Measurements from ENCODE around the gene DIPK1B. TPM values are rescaled to one million over a fixed set of nuclear protein-coding genes. Genes with fewer than 3 reads are reported as not detected.

The DIPK1B gene
- total and polyA plus RNA-seq, 3 donors from 2014 or later = 23.3 to 36.2 (median 28.7) TPM

- TF ChIP-seq POLR2A (IDR thresholded peaks at IDR 0.05) (no peak), CTCF (IDR thresholded peaks at IDR 0.05) (no peak)
- H3K27ac ChIP-seq = no peak overlapping the region
- H3K4me1 ChIP-seq = no peaks in the 10 kb centered on the region
- WGBS, 2 donors = 87 to 95% methylated on average over 11 to 15 of the region's 15 CpGs
- H3K36me3 ChIP-seq (ENCODE audit: low read depth, missing control alignments) = no peaks in the 10 kb centered on the region
- H3K4me3 ChIP-seq = no peak overlapping the region
- H3K9me3 ChIP-seq = no peaks in the 10 kb centered on the region
- no peaks in the 10 kb centered on the region for H3K27me3 ChIP-seq
- no peak for DNase-seq
- intact Hi-C loops (cut with DNase I; ENCODE audit: low total_unique reads) = no loop called here
Measured at GRCh38 chr9:136678034-136678433, 34.3 kb upstream of the DIPK1B start.

GRCh38 chr9:136678624-136679023 lies 33.7 kb upstream of the DIPK1B start:
- Histone ChIP-seq H3K4me3 (no peak overlapping the region), H3K9me3 (no peaks in the 10 kb centered on the region), H3K27ac (no peak overlapping the region), H3K27me3 (no peaks in the 10 kb centered on the region), H3K4me1 (no peaks in the 10 kb centered on the region), H3K36me3 (ENCODE audit: low read depth, missing control alignments) (no peaks in the 10 kb centered on the region)
- no peak for TF ChIP-seq POLR2A (IDR thresholded peaks at IDR 0.05)
- WGBS, 2 donors = 88 to 89% methylated on average over 6 of the region's 6 CpGs
- intact Hi-C loops (cut with DNase I; ENCODE audit: low total_unique reads) = no loop called here
- DNase-seq = peak; percentile 68

GRCh38 chr9:136679431-136679941 lies 32.9 kb upstream of the DIPK1B start:
- intact Hi-C loops (cut with DNase I; ENCODE audit: low total_unique reads) = no loop called here
- H3K27me3 ChIP-seq = no peaks in the 10 kb centered on the region
- DNase-seq = peak; percentile 45
- H3K27ac ChIP-seq = no peak overlapping the region
- H3K4me1 ChIP-seq = no peaks in the 10 kb centered on the region
- WGBS, 2 donors = 63 to 80% methylated on average over 18 to 22 of the region's 22 CpGs
- no peaks in the 10 kb centered on the region for H3K36me3 ChIP-seq (ENCODE audit: low read depth, missing control alignments)
- no peaks in the 10 kb centered on the region for H3K9me3 ChIP-seq
- TF ChIP-seq CTCF (IDR thresholded peaks at IDR 0.05) = no peak
- no peak for TF ChIP-seq POLR2A (IDR thresholded peaks at IDR 0.05)
- H3K4me3 ChIP-seq = no peak overlapping the region

- Histone ChIP-seq H3K36me3 (ENCODE audit: low read depth, missing control alignments) (no peaks in the 10 kb centered on the region), H3K9me3 (no peaks in the 10 kb centered on the region), H3K27me3 (no peaks in the 10 kb centered on the region), H3K4me3 (no peak overlapping the region), H3K27ac (no peak overlapping the region), H3K4me1 (peaks cover 6% of the 10 kb centered on the region)
- WGBS, 2 donors = 94 to 98% methylated on average over 10 to 17 of the region's 17 CpGs
- TF ChIP-seq CTCF (IDR thresholded peaks at IDR 0.05) (no peak), POLR2A (IDR thresholded peaks at IDR 0.05) (no peak)
- DNase-seq = no peak
- intact Hi-C loops (cut with DNase I; ENCODE audit: low total_unique reads) = no loop called here
Measured at GRCh38 chr9:136681029-136681428, 31.3 kb upstream of the DIPK1B start.

GRCh38 chr9:136681945-136682699 lies 30.2 kb upstream of the DIPK1B start:
- no peaks in the 10 kb centered on the region for H3K27me3 ChIP-seq
- intact Hi-C loops (cut with DNase I; ENCODE audit: low total_unique reads) = no loop called here

More at GRCh38 chr9:136681945-136682699, 30.2 kb upstream of the DIPK1B start:
- Histone ChIP-seq H3K4me3 (no peak overlapping the region), H3K36me3 (ENCODE audit: low read depth, missing control alignments) (no peaks in the 10 kb centered on the region), H3K27ac (no peak overlapping the region), H3K4me1 (peaks cover 13% of the 10 kb centered on the region), H3K9me3 (no peaks in the 10 kb centered on the region)
- TF ChIP-seq POLR2A (IDR thresholded peaks at IDR 0.05) = no peak
- TF ChIP-seq CTCF (IDR thresholded peaks at IDR 0.05) = no peak
- no peak for DNase-seq
- 85 to 94% methylated on average over 13 to 20 of the region's 20 CpGs for WGBS, 2 donors
